Astrocyte (in vitro differentiated cells and primary cell): Measurements from ENCODE around the gene SMIM43. TPM values are rescaled to one million over a fixed set of nuclear protein-coding genes. Genes with fewer than 3 reads are reported as not detected.
A peak's percentile ranks its signal among the peaks of the same experiment; 100 is the strongest.

Experiments
- DNase-seq: peaks from one replicate; pipeline ENCODE4 v3.0.0-alpha.2; 2010; ENCODE audit warnings: low read depth
- FAIRE-seq: peaks from 2 replicates; lab custom pipeline; 2011; peaks lifted over from hg19 to GRCh38; lab: Jason Lieb, UNC
- H2AFZ ChIP-seq: 2 replicates; pipeline ENCODE4 v1.6.0; 2012; ENCODE audit warnings: low read depth, low read length, inconsistent platforms
- H3K27ac ChIP-seq: 2 replicates; pipeline ENCODE4 v1.5.1; 2011; ENCODE audit warnings: low read depth, low read length, inconsistent platforms
- H3K27me3 ChIP-seq: 2 replicates; pipeline ENCODE4 v1.6.0; 2011; ENCODE audit warnings: low read length, inconsistent platforms; ENCODE audit not compliant: insufficient read depth
- H3K36me3 ChIP-seq: 2 replicates; pipeline ENCODE4 v1.5.1; 2011; ENCODE audit warnings: low read length, inconsistent platforms; ENCODE audit not compliant: insufficient read depth
- H3K4me1 ChIP-seq: 2 replicates; pipeline ENCODE4 v1.5.1; 2011; ENCODE audit warnings: low read length, inconsistent platforms; ENCODE audit not compliant: insufficient read depth
- H3K4me2 ChIP-seq: 2 replicates; pipeline ENCODE4 v1.6.0; 2012; ENCODE audit warnings: low read length, inconsistent platforms
- H3K4me3 ChIP-seq: 2 replicates; pipeline ENCODE4 v1.5.1; 2011; ENCODE audit warnings: low read depth, mild to moderate bottlenecking, low read length, inconsistent platforms; ENCODE audit not compliant: insufficient read depth
- H3K79me2 ChIP-seq: 2 replicates; pipeline ENCODE4 v1.6.0; 2012; ENCODE audit warnings: mild to moderate bottlenecking, low read length, inconsistent platforms; ENCODE audit not compliant: insufficient read depth
- H3K9ac ChIP-seq: 2 replicates; pipeline ENCODE4 v1.6.0; 2012; ENCODE audit warnings: mild to moderate bottlenecking, low read length, inconsistent platforms
- H3K9me3 ChIP-seq: 2 replicates; pipeline ENCODE4 v1.5.1; 2012; ENCODE audit warnings: low read depth, mild to moderate bottlenecking, low read length, inconsistent platforms; ENCODE audit not compliant: insufficient read depth
- H4K20me1 ChIP-seq: 2 replicates; pipeline ENCODE4 v1.6.0; 2012; ENCODE audit warnings: low read length, inconsistent platforms; ENCODE audit not compliant: insufficient read depth
- H3K27ac Mint-ChIP-seq: one replicate; pipeline ENCODE4 v1.8.0; 2021; ENCODE audit warnings: mild to moderate bottlenecking, mixed read lengths; ENCODE audit not compliant: unreplicated experiment
- H3K27me3 Mint-ChIP-seq: one replicate; pipeline ENCODE4 v1.8.0; 2021; ENCODE audit warnings: low read depth, mixed read lengths; ENCODE audit not compliant: unreplicated experiment
- H3K36me3 Mint-ChIP-seq: one replicate; pipeline ENCODE4 v1.8.0; 2021; ENCODE audit warnings: low read depth, mixed read lengths; ENCODE audit not compliant: unreplicated experiment
- H3K4me1 Mint-ChIP-seq: one replicate; pipeline ENCODE4 v1.8.0; 2021; ENCODE audit warnings: low read depth, mixed read lengths; ENCODE audit not compliant: unreplicated experiment
- H3K4me3 Mint-ChIP-seq: one replicate; pipeline ENCODE4 v1.8.0; 2021; ENCODE audit warnings: mild to moderate bottlenecking, moderate library complexity, mixed read lengths; ENCODE audit not compliant: unreplicated experiment
- H3K9me3 Mint-ChIP-seq: one replicate; pipeline ENCODE4 v1.8.0; 2021; ENCODE audit warnings: mild to moderate bottlenecking, mixed read lengths; ENCODE audit not compliant: unreplicated experiment
- CTCF ChIP-seq: IDR thresholded peaks from 2 replicates; pipeline ENCODE4 v1.5.1; 2011; ENCODE audit warnings: low read depth, mild to moderate bottlenecking, inconsistent platforms, low read length, moderate library complexity; ENCODE audit not compliant: insufficient read depth
- EZH2 ChIP-seq: IDR thresholded peaks from 2 replicates; pipeline ENCODE4 v1.6.1; 2012; ENCODE audit warnings: mild to moderate bottlenecking, low read length, inconsistent platforms; ENCODE audit not compliant: insufficient read depth
- total RNA-seq: library from RNA; stranded (reverse); gene quantifications from 2 replicates; pipeline ENCODE4 v1.2.1, GENCODE V29; 2021

SMIM43 gene
- total RNA-seq, 1 donor from 2014 or later = not detected

- H3K9me3 ChIP-seq = no peaks in the 10 kb centered on the region
- H3K36me3 ChIP-seq = no peaks in the 10 kb centered on the region
- peak; percentile 87 for DNase-seq
- no peaks in the 10 kb centered on the region for H4K20me1 ChIP-seq
- peak overlapping the region; percentile 90 for H3K27ac ChIP-seq
- Mint-ChIP-seq H3K9me3 (no peaks in the 10 kb centered on the region), H3K27ac (peak overlapping the region; percentile 55), H3K4me3 (no peak overlapping the region), H3K4me1 (peaks cover 38% of the 10 kb centered on the region), H3K27me3 (no peaks in the 10 kb centered on the region), H3K36me3 (no peaks in the 10 kb centered on the region)
- H3K4me1 ChIP-seq = peaks cover 23% of the 10 kb centered on the region
- no peak overlapping the region for H3K4me3 ChIP-seq
- TF ChIP-seq EZH2 (no peak), CTCF (no peak)
- no peaks in the 10 kb centered on the region for H3K27me3 ChIP-seq
- no peak overlapping the region for H2AFZ ChIP-seq
- FAIRE-seq = peak; percentile 76
- peak overlapping the region; percentile 71 for H3K9ac ChIP-seq
- H3K4me2 ChIP-seq = peak overlapping the region; percentile 62
- H3K79me2 ChIP-seq = no peaks in the 10 kb centered on the region
Measured at GRCh38 chr4:121728066-121728465, 36.9 kb downstream of the SMIM43 start.

GRCh38 chr4:121726642-121727268 lies 38.2 kb downstream of the SMIM43 start:
- peak; percentile 88 for FAIRE-seq
- no peaks in the 10 kb centered on the region for H4K20me1 ChIP-seq

More at GRCh38 chr4:121726642-121727268, 38.2 kb downstream of the SMIM43 start:
- peaks cover 23% of the 10 kb centered on the region for H3K4me1 ChIP-seq
- no peak overlapping the region for H3K4me3 ChIP-seq
- H3K36me3 ChIP-seq = no peaks in the 10 kb centered on the region
- TF ChIP-seq EZH2 (no peak), CTCF (peak; percentile 73)
- no peak overlapping the region for H2AFZ ChIP-seq
- no peaks in the 10 kb centered on the region for H3K79me2 ChIP-seq
- DNase-seq = peak; percentile 55
- H3K9ac ChIP-seq = peak overlapping the region; percentile 5
- H3K4me3 Mint-ChIP-seq = no peak overlapping the region
- H3K27ac Mint-ChIP-seq = peak overlapping the region; percentile 34
- H3K9me3 Mint-ChIP-seq = no peaks in the 10 kb centered on the region
- H3K27me3 ChIP-seq = no peaks in the 10 kb centered on the region
- H3K4me1 Mint-ChIP-seq = peaks cover 30% of the 10 kb centered on the region
- no peaks in the 10 kb centered on the region for H3K9me3 ChIP-seq
- H3K27me3 Mint-ChIP-seq = no peaks in the 10 kb centered on the region
- no peaks in the 10 kb centered on the region for H3K36me3 Mint-ChIP-seq
- no peak overlapping the region for H3K4me2 ChIP-seq
- no peak overlapping the region for H3K27ac ChIP-seq
